VCaP (cell line): ENCODE data around the gene SLC45A1.

Source experiments
- H3K27ac ChIP-seq: fragments of 450-650 bp; 2 replicates; pipeline ENCODE4 v1.5.1; 2017
- CTCF ChIP-seq: fragments of 450-650 bp; conservative IDR thresholded peaks from 2 replicates; pipeline ENCODE4 v1.5.1; 2017; ENCODE audit warnings: mild to moderate bottlenecking, moderate library complexity

The SLC45A1 gene

GRCh38 chr1:8323706-8324105 lies 5.8 kb downstream of the SLC45A1 start:
- no peak for TF ChIP-seq CTCF
- H3K27ac ChIP-seq: no peak overlapping the region

GRCh38 chr1:8324176-8324810 lies 6.4 kb downstream of the SLC45A1 start:
- no peak overlapping the region for H3K27ac ChIP-seq
- TF ChIP-seq CTCF: no peak

DNA sequence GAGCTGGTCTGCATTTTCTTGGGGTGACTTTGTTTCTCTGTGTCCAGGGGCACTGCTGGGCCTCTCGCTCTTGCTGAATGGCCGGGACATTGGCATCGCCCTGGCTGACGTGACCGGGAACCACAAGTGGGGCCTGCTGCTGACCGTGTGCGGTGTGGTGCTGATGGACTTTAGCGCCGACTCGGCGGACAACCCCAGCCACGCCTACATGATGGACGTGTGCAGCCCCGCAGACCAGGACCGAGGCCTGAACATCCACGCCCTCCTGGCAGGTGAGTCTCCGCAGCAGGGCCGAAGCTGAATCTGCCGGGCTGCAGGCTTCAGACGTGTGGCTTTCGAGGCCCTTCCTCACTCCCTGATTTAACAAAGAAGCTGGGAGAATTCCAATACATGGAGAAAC lies 7.9 kb downstream of the SLC45A1 start:
- no peak for TF ChIP-seq CTCF
- no peak overlapping the region for H3K27ac ChIP-seq

DNA sequence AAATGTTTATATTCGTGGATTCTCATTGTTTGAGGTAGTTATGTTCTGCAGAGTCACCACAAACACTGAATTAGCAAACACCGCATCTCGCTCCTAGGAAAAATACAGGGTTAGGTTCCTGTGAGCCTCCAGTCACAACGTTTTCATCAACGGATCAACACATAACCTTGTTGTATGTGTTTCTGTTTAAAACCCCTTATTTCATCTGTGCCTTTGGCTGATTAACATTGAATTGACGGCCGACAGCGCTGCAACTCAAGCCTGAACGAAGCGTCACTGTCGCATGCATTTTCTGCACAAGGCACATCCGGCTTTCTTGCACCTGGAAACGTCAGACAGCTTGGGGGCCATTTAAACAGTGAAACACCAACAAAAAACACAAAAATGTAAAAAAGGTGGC lies 8.4 kb downstream of the SLC45A1 start:
- TF ChIP-seq CTCF: no peak
- H3K27ac ChIP-seq: no peak overlapping the region

DNA sequence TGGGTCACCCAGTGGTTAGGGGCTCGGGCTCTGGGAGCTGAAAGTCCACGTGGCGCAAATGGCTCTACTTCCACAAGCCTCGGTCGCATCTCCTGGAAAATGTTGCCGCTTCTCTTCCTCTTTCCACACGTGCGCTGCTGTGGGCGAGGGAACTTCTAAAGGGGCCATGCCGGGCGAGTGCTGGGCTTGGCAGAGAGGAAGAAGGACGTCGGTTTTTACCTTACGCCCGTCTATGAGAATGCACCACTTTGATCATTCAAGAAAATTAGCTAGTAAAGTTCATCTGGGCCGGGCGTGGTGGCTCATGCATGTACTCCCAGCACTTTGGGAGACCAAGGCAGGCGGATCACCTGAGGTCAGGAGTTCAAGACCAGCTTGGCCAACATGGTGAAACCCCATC lies 10.4 kb downstream of the SLC45A1 start:
- no peak overlapping the region for H3K27ac ChIP-seq
- TF ChIP-seq CTCF: no peak

- TF ChIP-seq CTCF: no peak
- no peak overlapping the region for H3K27ac ChIP-seq
These were observed 11.5 kb downstream of the SLC45A1 start for GRCh38 chr1:8329439-8329838.

DNA sequence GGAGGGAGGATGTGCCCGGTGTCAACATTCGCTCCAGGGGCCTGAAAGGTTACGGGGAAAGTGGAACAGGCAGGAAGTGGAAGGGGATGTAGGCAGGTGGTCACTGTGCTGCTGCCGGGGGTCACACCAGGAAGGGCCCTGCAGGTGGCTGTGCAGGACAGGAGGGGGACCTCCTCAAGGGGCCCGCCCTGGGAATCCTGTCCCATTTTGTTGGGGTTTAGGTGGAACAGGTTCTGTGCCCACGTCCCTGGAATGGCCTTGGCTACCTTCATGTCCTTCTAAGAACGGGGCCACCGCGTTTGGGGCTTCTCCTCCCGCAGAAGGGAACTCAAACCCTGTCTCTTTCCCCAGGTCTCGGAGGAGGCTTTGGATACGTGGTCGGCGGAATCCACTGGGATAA lies 11.9 kb downstream of the SLC45A1 start:
- TF ChIP-seq CTCF: no peak
- no peak overlapping the region for H3K27ac ChIP-seq
